Inflammatory macrophage treated with lipopolysaccharide for 4 hours (primary cell): ENCODE data around the gene NEDD4L.
"Not testable (repeated sequence)": the region's sequence is repeated elsewhere in the genome, so short reads cannot be mapped to it uniquely, and the experiment has no call there.

Experiments
- DNase-seq: peaks from one replicate; pipeline ENCODE4 v3.0.0-alpha.2; 2020

NEDD4L gene

DNA sequence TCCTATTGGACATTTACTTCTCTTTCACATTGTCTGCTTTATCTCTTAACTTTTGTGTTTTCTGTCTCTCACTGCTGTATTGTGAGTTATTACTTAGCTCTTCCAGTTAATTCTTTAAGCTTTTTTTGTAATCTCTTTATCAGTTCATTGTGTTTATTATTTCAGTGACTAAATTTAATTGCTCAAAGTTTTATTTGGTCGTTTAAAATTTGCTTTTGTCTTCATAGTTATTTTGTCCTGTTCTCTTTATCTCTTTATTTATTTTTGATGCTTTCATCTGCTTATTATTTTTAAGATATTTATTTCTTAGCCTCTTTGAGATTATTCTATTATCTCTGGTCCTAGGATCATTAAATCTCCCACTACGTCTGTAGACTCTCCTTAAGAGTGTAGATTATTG lies 316.3 kb downstream of the NEDD4L start:
- DNase-seq: no peak

DNA sequence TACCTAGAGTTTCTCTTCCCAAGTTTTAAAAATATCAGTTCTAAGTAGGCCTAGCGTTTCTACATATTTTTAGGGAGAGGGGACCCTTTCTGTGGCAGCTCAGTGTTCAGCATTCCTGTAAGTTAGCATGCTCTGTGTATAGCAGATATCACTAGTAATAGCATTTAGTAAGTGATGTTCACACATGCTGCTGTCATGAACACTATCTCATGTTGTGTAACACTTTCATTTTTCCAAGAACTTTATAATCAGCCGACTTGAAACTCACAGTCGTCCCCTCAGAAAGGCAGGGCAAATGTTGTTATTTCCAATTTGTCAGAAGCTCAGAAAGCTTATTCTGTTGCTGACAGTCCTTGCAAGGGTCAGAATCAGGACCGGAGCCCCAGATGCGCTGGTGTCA lies 317.2 kb downstream of the NEDD4L start:
- peak; percentile 21 for DNase-seq

DNA sequence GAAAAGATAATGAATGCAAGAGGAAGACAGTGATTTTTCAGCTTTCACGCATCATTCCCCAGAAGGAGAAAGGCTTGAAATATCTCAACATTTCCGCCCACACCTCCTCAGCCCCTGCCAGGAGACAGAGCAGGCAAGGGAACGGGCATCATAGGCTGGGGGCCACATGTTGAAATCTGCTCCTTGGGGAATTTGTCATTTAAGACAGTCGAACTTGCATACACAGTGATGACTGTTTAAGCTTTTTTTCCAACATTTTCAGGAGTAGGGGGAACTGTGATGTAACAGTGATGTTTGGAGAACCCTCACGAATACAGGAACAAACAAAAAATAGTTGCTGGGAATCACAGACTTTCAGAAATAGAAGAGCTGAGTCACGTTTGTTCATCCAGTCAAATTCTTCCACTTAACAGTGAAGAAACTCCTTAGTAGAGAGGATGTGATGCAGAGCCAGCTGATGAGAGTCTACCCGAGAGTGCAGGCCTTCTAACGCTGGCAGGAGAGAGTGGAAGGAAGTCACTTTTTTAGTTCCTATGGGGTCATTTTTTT lies 318.1 kb downstream of the NEDD4L start:
- peak; percentile 98 for DNase-seq

DNA sequence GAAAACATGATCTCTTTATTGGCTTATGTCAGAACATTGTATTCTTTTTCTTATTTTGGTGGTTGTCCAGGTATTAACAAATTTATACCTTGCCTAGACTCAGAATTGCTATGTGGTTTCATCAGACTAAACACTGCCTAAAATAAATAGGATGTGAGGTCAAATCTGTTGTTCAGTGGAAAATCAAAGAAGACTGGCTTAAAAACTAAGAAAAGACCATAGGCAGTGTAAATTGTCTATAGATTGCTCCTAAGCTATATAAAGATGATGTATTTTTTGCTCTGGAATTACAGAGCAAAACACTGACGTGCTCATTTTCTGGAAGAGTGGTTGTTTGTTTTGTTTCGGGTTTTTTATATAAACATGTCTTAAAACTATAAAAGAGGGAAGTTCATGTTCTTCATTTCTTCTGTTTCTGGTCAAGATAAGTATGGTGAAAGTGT lies 318.8 kb downstream of the NEDD4L start:
- peak; percentile 46 for DNase-seq

DNA sequence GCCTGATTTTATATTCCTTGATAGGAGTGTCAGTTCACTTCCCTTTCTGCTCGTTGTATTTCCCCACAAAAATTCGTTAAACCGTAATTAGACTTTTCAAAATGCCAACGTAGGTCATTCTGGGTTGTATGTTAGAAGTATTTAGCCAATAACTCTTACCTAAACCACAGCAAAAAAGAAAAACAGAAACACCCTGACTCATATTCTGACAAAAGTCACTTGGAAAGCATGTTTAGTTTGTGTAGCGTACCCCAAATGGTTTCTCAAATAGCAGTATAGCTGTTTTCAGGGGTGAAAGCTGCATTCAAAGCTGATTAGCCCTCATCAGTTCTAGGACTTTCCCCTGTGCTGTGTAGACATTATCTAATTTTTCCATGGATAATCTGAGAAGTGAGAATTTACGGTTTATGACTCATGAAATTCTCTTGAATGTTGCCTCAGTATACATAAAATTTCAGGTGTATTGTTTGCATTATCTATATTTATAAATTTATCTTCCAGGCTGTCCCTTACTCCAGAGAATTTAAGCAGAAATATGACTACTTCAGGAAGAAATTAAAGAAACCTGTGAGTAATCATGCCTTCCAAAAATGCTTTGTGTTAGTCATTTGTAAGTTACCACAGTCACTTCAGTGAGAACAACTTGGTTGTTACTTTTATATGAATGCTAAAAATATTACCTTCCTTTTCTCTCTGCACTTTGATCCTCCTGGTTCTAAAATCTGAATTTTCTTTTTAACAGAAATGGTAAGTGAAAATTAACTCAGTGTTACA lies 319.9 kb downstream of the NEDD4L start:
- DNase-seq: peak; percentile 37

DNA sequence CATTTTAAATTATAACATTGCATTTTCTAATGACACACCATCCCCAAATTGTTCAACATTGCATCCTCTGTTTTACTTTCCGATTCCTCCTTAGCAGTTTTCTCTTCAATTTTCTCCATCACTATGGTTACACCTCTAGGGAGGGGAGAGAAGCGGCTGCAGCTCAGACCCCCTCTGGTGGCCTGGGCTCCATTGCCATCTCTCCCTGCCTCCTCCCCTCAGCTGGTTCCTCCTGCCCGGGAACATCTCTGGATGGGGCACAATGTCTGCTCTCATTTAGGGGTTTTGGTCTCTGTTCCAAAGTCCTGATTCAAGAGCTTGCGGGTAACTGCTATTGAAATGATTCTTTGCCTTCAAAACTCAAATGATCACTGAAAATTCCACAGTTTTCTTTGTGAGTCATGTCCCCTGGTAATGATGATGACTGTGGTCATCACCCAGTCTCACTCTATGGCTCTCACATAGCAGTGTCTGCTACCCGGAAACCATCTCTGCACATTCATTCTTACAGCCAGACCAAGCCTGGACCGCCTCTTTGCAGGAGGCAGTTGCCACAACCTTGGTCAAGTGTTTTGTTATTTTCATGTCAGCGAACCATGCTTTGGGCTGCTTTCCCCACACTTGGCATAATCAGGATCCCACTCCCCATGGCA lies 321.0 kb downstream of the NEDD4L start:
- DNase-seq: no peak

DNA sequence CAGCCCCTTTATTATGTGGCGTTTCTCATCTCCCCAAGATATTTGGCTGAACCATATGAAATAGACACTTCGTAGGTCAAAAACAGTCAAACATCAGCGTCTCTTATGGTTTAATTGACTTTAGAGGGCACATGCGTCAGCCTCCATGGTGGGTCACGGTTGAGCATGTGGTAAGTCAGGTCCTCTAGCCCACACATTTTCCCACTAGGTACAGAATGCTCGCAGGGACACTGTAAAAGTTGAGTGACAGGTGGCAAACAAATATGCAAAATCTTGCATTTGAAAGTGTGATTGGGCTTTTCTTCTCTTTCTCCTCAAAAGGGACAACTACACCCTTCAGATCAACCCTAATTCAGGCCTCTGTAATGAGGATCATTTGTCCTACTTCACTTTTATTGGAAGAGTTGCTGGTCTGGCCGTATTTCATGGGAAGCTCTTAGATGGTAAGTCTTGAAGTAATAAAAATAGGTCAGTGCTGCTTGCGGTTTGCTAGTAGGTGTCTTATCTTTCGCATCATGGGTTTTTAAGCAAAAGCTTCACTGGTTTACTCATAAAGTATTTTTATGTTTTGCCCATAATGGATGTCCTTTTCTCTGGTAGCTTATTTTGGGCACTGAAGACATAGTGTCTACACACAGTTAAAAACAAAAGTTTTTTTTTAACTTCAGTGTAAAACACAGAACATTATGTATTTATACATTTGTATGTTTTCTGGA lies 323.6 kb downstream of the NEDD4L start:
- no peak for DNase-seq

DNA sequence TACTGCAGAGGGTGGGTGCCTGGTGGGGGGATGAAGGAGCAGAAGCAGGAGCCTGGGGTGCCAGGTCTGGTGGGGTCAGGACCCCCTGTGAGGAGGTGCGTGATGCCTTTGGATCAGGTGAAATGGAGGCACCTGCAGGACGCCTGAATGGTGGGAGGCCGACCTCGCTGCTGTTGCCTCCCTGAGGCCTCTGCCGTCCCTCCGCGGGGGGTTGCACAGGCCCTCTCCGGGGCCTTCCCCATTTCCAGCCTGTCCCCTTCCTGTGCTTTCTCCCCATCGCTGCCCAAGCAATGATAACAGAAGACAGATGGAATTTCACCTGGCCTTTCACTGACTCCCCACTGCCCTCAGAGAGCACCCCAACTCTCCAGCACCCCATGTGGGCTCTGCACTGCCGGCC lies 325.6 kb downstream of the NEDD4L start:
- DNase-seq: no peak

DNA sequence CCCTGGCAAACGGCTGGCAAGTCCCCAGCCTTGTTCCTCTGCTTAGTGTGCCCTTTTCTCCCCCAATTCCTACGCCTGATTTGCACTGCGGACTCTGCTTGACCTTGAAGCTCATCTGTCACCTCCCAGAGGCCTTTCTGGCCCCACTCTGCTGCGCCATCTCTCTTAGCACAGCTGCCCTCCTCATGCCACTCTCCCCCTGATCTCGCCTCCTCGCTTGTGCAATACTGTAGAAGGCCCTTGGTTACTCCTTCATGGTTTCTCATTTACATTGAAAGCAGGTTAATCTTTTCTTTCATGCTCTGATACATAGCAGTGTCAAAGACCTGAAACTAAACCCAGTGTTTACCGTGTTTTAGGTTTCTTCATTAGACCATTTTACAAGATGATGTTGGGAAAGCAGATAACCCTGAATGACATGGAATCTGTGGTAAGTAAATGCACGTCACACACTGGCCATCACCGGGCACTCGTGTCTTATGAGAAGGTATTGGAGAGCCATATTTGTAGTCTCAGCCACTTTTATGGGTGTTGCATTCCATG lies 326.1 kb downstream of the NEDD4L start:
- no peak for DNase-seq

DNA sequence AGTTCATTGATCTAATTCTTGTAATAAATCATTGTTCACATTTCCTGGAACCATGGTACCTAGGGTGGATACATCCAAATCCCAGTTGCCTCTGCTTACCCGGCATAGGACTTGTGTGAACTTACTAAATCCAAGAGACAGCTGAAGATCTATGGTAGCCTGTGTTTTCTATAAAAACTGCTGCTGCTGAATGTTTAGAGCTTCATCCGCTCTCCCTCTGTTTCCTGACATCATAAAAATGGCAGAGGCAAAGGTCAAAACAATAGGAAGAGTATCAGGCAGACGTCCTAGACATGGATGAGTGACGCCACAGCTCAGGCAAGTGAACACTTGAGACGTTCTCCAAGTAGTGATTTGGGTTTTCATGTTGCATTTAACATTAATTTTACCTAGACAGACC lies 326.6 kb downstream of the NEDD4L start:
- no peak for DNase-seq

DNA sequence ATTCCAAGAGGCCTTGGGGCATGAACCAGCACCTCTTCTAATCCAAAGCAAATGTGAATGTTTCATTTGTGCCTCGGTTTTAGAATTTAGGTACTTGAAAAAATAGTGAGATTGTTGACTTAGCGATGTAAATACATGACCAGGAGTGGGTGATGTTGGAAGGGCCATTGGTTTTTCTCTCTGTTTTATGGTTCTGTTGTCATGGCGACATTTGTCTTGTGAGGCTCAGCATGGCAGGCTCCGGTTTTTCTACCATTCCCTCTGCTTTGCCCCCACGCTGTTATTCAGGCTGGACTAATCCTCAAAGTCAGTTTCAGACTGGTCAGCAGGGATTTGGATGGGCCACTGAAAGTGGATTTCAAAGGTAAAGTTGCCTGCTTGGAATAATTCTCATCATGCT lies 329.5 kb downstream of the NEDD4L start:
- DNase-seq: no peak

DNA sequence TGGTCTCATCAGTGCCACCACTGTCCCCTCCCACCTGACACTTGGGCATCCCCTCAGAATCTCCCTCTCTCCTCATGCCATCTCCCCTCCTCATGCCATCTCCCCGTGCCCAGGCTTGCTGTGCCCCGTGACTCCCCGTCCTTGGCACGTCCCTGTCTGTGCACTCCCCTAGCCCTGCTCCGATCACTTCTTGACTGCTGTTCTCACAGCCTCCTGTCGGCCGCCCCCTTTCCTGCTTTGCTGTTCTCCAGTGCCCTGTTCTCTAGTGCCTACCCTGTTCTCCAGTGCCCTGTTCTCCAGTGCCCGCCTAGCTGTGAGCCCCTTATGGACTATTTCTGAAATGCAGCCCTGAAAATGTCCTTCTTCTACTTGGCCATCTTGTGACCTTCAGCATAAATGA lies 331.0 kb downstream of the NEDD4L start:
- no peak for DNase-seq

DNA sequence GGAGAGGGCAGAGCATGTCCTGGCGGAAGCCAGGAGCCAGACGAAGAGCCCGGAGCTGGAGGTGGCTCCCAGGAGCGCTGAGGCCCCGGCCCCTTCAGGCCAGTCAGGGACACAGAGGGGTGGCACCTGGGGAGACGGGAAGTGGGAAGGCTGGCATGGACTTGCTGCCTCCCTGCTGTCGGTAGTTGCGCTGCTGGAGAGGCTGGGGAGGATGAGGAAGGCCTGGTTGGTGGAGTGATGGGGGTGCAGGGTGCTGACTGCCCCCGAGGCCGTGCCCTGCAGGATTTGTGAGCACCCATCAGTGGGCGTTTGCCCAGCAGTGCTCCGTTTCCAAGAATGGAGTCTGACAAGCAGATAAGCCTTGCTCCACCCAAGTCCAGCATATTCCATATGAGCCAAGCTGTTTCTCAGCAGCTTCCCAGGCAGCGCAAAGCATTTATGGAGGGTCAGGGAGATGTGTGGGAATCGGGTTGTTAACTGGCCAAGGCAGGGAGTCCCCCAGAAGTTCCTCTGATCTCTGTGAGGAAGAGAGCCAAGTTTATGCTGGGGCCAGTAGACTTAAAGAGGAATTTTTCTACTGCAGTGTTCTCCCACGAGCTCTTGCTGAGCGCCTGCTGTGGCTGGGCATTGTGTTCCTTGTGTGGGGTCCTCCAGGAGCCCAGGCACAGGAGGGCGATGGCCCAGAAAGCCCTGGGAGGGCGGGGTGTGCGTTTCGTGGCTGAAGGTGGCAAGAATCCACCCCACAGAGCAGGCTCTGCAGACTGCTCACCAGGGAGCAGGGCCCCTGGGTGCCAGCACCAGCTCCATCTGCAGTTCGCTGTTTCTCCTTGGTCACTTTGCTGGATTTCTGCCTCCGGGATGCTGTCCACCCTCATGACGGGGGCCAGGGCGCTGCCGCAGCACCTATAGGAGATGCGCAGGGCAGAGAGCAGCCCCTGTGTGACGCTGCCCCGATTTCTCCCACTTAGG lies 334.7 kb downstream of the NEDD4L start:
- DNase-seq: no peak

DNA sequence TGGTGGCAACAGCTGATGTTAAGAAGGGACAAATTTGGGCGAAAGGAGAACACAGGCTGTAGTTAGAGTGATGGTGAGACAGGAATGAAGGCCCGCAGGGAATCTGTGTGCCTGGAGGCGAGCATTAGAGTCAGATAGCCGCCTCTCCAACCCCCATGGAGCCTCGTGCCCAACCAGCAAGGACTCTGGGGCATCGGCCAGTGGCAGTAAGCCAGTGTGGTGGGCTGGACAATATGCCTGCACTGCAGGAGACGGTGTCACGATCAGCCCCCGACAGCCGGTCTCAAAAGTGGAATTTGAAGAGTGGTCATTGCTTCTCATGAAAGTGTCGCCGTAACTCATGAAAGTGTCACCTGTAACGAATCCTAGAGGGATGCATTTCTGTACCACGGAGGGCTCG lies 335.4 kb downstream of the NEDD4L start:
- no peak for DNase-seq

DNA sequence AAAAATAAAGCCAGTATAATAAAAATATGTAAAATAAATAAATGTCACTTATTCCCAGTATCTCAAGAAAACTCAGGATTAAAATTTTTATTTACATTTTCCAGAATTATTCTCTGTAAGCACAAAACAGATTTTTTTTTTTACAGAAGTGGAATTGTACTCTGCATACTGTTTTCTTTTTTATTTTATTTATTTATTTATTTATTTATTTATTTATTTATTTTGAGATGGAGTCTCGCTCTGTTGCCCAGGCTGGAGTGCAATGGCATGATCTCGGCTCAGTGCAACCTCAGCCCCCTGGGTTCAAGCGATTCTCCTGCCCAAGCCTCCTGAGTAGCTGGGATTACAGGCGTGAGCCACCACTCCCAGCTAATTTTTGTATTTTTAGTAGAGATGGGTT lies 336.1 kb downstream of the NEDD4L start:
- not testable (repeated sequence) for DNase-seq

DNA sequence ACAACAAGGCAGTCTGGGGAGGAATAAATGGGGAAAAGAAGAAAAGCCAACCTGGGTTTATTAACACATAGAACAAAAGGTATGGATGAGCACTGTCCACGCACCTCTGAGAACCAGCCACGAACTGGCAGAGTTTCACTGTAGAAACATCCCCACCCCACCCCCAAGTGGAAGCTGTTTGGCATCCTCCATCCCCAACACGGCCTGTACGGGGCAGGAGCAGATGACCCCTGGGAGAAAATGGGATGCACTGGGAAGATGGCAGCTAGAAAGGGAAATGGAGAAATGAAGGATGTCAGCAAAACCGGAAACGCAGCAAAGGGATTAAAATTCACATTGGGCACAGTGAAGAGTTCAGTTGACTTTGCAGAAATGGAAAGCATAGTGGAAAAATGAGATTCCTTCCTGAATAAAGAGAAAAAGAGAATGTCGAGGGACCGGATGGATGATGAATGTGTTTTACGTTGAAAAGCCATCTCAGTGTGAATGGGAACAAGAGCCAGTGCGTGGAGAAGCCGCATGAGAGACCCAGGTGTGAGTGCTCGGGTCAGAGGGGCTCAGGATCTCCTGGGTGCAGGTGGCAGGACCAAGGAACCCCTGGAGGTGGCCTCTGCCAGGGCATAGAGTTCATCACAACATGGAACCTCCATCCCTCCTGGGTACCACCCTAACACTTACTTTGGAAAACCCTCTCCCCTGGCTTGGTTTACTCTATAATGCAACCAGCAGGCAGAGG lies 337.8 kb downstream of the NEDD4L start:
- DNase-seq: no peak

DNA sequence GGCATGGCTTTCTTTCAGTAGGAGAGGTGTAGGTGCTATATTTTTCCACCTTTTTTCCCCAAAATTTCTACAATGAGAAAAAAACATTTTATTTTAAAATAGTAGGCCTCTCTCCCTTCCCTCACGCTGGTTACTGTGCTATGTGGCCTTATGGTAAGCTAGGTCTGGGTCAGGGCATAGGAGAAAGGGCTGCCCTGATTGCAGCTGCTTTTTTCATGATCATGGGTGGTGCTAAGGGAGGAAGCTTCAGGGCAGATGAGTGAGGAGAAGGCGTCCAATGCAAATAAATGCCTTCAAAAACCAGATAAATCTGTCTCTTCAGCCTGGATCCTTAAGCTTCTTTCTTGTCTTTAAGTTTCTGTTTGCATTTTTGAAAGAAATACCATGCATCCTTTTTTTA lies 338.4 kb downstream of the NEDD4L start:
- no peak for DNase-seq

DNA sequence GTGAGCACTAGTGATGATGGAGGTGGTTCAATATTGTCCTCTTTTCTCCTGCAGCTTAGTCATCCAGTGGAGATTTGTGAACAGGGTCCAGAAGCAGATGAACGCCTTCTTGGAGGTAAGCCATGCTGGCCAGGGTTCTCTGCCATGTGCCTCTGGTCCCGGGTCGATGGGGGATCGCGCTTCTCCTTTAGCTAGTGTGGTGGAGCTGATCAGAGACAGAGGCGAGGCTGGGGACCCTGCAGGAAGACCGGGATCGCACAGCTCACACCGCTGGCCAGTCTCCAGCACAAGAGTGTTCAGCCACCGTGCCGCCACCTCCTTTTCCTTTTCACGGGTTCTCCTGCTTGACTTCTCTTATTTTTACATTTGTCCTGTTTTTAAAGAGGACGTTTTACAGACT lies 341.4 kb downstream of the NEDD4L start:
- no peak for DNase-seq

DNA sequence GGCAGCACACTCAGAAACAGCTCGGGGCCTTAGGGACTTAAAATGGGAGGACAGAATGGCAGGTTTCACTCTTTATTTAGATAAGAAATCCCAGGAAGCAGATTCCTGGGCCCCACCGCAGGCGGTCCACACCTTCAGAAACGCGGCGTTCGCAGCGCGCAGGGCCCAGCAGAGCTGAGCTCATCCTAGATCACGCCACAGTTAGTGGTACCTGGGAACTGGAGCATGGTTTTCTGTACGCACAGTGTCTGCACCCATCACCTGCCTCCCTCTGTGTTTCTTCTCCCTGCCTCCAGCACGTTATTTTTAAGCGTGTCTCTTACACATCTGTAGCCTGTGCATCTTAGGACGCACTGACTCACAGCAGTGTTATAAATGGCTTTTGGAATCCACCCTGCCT lies 342.8 kb downstream of the NEDD4L start:
- no peak for DNase-seq

DNA sequence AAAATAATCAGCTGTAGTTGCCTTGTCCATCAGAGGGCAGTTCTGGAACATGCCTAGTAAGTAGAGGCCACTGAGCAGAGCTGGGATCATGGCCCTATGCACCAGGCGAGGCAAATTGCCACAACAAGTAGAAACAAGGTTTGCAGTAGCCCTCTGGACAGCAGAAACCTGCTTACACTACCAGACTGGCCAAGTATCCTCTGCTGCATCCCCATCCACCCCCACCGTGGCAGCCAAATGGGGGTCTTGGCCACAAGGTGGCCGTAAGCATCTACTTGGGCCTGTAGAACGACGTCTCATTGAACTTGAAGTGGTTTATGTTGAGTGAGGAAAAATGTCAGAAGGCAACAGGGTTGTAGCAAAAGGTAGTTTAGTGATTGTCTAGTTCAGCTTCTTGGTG lies 343.7 kb downstream of the NEDD4L start:
- DNase-seq: no peak

DNA sequence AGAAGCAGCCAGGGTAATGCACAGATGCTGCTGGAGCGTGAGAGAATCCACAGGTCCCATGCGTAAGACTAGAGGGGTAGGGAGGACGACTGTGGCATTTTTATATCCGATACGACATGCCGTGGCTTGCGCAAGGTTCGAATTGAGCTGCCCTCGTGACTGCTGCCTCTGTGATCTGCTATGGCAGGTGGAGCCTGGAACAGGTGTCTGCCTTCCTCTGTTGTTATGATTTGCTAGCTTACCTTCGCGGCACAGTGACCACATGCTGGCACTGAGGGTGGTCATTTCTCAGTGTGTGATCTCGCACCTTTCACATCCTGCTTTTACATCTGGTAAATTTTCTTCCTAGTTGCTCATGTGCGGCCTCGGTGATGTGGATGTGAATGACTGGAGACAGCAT lies 344.7 kb downstream of the NEDD4L start:
- no peak for DNase-seq

DNA sequence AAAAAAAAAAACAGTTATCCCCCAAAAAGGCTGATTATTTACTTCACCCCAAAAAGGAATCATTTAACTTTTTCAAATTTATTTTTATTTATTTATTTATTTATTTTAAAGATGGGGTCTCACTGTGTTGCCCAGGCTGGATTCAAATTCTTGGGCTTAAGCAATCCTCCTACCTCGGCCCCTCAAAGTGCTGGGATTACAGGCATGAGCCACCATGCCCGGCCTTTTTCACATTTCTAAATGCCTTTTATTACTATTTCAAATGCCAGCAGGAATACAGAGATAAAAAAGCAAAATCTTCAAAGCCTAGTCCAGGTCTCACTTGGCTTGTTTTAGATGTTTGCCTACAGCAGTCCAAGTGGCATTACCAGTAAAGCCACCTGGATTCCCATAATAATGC lies 345.7 kb downstream of the NEDD4L start:
- DNase-seq: no peak
